Activated CD4-positive, alpha-beta T cell treated with anti-CD3 and anti-CD28 coated beads, Interleukin-2, Interleukin-6, amounts not matched to agents 100 ng/mL and 50 ng/mL, durations not matched to agents 16 hours and 8 hours (primary cell): ENCODE data around the gene FRMD4A.
"Not testable (repeated sequence)": the region's sequence is repeated elsewhere in the genome, so short reads cannot be mapped to it uniquely, and the experiment has no call there.

ENCODE experiments used
- DNase-seq: peaks from one replicate; pipeline ENCODE4 v3.0.0-alpha.2; 2020

Gene FRMD4A

DNA sequence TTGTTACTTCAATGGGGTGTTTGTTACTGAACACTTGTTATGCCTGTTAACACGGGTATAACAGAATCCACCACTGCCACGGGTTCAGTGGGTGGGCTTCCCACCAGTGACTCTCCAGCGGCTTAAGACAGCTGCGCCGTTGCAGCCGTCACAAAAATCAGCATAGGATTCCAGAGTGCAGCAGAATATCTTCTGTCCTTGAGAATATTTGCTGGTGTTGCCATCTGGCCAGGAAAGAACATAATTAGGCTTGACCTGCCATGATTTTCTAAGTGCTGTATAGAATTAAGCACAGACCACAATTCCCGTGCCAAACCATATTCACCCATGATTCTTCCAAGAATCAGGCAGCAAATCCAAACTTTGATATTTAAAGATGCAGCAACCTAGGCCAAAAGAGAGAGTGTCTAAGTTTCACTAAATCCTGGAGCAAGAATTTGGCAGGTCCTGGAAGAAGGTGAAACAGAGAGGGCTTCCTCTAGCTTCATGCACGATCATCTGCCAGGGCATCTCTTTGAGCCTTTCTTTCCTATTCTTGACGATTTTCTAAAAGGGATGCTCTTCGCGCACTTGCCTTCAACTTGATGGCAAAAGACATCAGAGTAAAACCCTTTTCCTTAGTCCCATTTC, 95.0 kb downstream of the FRMD4A start:
- DNase-seq = no peak

DNA sequence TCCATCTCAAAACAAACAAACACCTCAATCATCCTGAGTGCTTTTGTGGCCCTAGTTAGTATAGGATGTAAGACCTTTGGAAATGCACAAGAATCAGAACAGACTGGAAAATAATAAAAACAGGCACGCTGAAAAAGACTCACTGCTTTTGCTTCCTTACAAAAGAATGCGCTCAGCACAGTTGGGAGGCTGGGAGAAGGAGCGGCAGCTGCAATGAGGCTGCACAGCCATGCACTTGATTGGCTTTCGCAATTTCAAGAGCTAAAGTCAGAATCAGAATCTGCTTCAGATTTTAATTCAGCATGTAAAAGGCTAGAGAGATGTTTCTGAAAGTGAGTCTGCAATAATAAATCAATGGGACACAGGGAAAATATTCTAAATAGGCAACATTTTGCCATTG, 97.2 kb downstream of the FRMD4A start:
- DNase-seq = no peak

DNA sequence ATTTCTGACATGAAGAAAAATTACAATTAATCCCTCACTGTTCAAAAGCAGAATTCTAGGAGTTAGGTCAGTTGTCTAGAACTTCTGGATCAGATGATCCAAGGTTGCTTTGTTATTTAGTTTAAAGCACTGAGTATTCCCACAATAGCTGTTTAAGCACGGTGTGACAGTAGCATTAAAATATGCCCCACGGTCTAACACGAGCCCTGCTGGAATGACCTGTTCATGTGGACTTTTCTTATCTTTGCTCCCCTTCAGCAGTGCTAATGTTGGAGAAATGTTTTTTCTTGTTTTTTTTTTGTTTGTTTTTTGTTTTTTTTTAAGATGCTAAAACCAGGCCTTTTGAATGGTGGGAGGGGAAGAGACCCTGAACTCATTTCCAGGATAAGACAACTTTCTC, 101.9 kb downstream of the FRMD4A start:
- DNase-seq = not testable (repeated sequence)

- no peak for DNase-seq
Measured at GRCh38 chr10:14225379-14225778, 105.3 kb downstream of the FRMD4A start.

DNA sequence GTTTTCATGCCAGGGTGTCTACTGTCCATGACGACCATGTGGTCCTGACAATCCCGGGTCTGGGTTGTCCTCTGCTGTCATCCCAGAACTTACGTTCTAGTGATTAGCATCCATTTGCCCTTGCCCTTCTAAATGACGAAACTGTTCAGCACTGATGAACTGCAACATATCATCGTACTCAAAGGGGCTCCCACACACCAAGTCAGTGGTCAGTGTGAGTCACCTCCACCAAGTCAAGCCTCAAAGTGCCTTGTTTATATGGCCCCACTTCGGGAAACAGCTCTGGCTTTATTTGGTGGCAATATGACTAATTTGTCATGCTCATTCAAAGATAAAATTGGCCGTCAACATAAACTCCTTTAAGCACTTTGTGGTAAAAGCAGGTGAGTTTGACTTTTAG, 110.7 kb downstream of the FRMD4A start:
- DNase-seq = no peak

DNA sequence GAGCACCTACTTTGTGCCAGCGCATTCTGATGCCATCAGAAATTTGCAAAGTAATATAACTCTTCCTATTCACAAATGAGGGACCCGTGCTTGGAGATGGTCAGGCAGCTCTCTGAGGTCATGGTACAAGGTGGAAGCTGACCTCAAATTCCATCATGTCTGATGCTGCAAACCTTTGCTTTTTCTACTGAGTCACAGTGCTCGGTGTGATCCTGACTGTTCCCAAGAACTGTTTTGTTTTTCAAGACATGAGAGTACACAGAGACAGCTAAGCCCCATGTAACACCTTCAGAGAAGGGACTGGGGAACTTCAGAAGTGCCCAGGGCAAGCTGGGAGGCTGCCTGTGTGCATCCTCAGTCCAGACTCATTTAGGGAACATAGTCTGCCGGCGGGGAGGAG, 111.3 kb downstream of the FRMD4A start:
- no peak for DNase-seq

- DNase-seq = no peak
Measured at GRCh38 chr10:14215641-14216040, 115.1 kb downstream of the FRMD4A start.

GRCh38 chr10:14213703-14214102, 117.0 kb downstream of the FRMD4A start:
- not testable (repeated sequence) for DNase-seq

GRCh38 chr10:14211610-14212009, 119.1 kb downstream of the FRMD4A start:
- DNase-seq = no peak

GRCh38 chr10:14208231-14208630, 122.5 kb downstream of the FRMD4A start:
- DNase-seq = no peak

- DNase-seq = no peak
Measured at GRCh38 chr10:14205233-14205632, 125.5 kb downstream of the FRMD4A start.

GRCh38 chr10:14200698-14201544, 129.8 kb downstream of the FRMD4A start:
- DNase-seq = peak; percentile 10

DNA sequence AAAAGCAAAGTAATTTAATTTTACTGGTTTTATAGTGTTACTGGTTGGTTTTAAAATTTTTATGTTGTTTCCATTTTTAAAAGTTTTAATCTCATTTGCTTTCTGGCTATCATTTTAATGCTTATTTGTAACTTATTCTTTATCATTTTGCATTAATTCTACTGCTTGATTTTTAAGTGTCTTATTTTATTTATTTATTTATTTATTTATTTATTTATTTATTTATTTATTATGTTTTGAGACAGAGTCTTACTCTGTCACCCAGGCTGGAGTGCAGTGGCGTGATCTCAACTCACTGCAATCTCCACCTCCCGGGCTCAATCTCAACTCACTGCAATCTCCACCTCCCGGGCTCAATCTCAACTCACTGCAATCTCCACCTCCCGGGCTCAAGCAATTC, 131.6 kb downstream of the FRMD4A start:
- DNase-seq = not testable (repeated sequence)

DNA sequence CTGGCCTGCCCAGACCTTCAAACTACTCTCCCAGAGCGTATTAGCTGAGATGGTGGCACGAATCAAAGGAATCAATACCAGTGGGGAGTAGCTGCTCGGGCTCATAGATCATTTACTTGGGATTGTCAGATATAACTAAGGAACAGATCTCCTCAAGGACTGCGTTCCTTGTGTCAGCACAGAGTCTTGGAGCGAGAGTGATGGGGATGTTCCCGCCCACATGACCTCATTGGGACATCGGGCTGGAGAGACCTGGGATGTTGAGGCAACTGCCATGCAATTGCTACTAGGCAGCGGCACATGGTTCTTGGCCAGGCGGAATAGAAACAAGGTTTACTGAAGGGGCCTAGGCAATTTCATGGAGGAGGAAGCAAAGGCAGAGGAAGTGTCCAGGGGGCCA, 132.6 kb downstream of the FRMD4A start:
- no peak for DNase-seq

DNA sequence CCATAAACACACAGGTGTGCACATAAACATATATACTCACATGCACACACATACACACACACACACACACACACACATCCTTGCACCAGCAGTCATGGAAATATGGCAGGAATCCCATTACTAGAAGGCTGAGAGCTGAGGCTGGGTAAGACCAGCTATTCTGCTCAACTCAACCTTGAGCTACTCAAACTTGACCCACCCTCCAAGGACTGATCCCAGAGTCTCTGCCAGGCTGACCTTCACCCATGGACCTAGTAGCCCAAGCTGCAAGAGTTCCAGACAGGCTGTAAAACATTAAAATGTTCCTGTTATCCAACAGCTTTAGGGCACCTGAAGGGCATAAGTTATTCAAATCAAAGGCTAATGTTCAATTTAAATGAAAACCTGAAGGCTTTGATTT, 134.6 kb downstream of the FRMD4A start:
- no peak for DNase-seq

DNA sequence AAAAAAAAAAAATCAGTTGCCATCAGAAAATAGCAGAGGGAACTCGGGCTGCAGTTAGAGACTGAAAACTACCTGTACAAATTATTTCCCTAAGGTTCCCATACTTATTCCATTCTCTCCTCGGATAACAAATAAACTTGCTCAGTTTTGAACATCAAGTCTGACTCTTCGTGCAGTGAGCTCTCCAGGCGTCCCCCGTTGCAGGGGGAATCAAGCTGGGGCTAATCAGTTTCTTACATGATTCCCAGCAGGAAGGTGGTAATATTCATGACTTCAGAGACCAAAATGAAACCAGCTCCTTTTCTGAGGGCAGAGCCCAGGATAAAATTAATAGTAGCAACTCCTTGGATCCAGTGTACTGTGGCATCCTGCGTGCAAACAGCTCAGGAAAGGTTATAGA, 135.3 kb downstream of the FRMD4A start:
- no peak for DNase-seq

DNA sequence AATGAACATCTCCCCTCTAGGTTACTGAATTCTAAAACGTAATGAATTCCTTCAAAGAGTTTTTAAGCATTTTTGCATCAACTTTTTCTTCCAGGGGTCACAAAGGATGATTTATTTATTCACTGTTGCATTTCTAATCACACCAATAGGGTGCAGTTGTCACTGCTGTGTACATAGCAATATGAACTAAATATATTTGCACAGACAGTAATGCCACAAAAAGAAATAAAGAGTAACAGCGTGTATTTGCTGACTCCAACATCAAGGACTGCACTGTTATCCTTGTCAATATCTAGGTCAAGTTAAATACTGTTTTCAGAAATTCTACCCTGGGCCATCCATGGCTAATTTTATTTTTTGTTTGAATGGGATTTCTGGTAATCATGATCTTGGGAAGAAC, 138.0 kb downstream of the FRMD4A start:
- no peak for DNase-seq

GRCh38 chr10:14191871-14192270, 138.9 kb downstream of the FRMD4A start:
- DNase-seq = no peak

GRCh38 chr10:14191407-14191806, 139.3 kb downstream of the FRMD4A start:
- DNase-seq = no peak

GRCh38 chr10:14190702-14191101, 140.0 kb downstream of the FRMD4A start:
- no peak for DNase-seq

DNA sequence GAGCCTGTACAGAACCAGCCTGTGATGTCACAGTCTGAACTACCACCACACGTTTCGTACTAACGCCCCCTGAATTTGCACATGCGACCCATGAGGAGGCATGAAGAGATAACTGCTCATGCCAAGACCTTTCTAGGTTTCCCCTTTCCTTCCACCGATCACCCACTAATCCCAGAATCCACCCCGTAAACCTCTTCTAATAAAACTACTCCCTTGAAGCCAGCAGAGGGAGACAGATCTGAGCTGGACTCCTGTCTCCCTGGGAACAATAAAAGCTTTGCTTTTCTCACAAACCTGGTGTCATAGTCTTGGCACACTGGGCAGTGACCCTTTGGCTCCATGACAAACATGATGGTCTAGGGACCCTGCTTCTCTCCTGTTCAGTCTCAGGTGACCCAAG, 144.5 kb downstream of the FRMD4A start:
- DNase-seq = peak; percentile 15

GRCh38 chr10:14185316-14186045, 145.2 kb downstream of the FRMD4A start:
- peak; percentile 83 for DNase-seq

DNA sequence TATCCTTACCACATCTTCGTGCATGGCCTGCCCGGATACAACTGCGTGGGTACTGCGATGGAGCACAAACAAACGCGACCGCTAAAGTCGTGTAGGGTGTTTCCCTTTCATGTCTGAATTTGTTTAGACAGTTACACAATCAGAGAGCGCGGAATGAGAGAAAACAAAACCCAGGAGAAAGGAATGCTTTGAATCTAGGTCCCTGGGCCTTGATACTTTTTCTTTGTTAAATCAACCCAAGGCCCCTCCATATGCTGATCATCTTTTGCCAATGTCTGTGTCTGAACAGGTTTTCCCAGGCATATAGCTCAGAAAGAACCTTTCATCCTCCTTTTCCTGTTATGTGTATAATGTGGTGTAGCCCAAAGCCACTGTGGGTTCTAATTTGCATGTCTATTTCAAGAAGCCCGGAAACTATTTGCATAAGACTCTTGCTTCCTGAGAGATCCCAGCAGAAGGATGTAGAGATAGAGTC, 145.8 kb downstream of the FRMD4A start:
- peak; percentile 75 for DNase-seq

DNA sequence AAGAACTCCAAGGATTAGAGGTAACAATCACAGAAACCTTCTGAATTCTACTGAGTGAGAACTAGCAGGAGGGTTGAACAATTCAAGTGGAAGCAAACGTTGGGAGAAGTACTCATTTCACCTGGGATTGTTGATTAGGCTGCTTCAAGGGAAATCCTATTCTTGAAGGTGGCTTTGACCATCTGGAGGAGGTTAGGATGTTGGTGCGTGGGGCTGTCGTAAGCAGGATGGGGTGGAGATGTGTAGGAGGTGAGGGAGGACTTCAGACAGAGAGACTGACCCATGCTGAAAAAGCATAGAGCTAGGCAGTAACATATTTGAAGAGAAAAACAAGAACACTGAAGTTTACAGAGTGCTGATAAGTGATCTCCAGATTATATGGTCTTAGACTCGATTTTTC, 147.9 kb downstream of the FRMD4A start:
- DNase-seq = no peak
